Measurements from ENCODE around the gene LGALS12. TPM values are rescaled to one million over a fixed set of nuclear protein-coding genes. Genes with fewer than 3 reads are reported as not detected.

The LGALS12 gene
- total and polyA plus RNA-seq, 2 donors (not counting 1 experiment from before 2014, with no cell fraction given): not detected

- TF ChIP-seq, protein P1, sequence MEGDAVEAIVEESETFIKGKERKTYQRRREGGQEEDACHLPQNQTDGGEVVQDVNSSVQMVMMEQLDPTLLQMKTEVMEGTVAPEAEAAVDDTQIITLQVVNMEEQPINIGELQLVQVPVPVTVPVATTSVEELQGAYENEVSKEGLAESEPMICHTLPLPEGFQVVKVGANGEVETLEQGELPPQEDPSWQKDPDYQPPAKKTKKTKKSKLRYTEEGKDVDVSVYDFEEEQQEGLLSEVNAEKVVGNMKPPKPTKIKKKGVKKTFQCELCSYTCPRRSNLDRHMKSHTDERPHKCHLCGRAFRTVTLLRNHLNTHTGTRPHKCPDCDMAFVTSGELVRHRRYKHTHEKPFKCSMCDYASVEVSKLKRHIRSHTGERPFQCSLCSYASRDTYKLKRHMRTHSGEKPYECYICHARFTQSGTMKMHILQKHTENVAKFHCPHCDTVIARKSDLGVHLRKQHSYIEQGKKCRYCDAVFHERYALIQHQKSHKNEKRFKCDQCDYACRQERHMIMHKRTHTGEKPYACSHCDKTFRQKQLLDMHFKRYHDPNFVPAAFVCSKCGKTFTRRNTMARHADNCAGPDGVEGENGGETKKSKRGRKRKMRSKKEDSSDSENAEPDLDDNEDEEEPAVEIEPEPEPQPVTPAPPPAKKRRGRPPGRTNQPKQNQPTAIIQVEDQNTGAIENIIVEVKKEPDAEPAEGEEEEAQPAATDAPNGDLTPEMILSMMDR (conservative IDR thresholded peaks at IDR 0.05 in 1 of 2, IDR thresholded peaks at IDR 0.05 in 1 of 2; ENCODE audit: low read depth in 1 of 2, low read length in 2 of 2): no peak
- no peak for TF ChIP-seq EZH2 (IDR thresholded peaks at IDR 0.05; ENCODE audit: low read length, missing control alignments)
- Histone ChIP-seq H3K4me1 (ENCODE audit: control insufficient read depth, extremely low read depth, insufficient read depth, low read length) (no peaks in the 10 kb centered on the region), H3K79me2 (ENCODE audit: control insufficient read depth, insufficient read depth, low read length) (no peaks in the 10 kb centered on the region), H3K27ac (ENCODE audit: insufficient read depth, low read length) (no peak overlapping the region), H3K36me3 (ENCODE audit: control insufficient read depth, insufficient read depth, low read length) (no peaks in the 10 kb centered on the region), H4K20me1 (ENCODE audit: control insufficient read depth, extremely low read depth, insufficient read depth, low read length) (no peaks in the 10 kb centered on the region), H3K9ac (ENCODE audit: insufficient read depth, low read length) (no peak overlapping the region), H2AFZ (ENCODE audit: low read length) (no peak overlapping the region), H3K9me3 (ENCODE audit: control insufficient read depth, insufficient read depth, low read depth, low read length) (no peaks in the 10 kb centered on the region), H3K4me3 (replicated peaks in 1 of 4; ENCODE audit: control extremely low read depth in 1 of 4, insufficient read depth in 1 of 4, low read depth in 3 of 4, low read length in 4 of 4) (no peak overlapping the region), H3K4me2 (ENCODE audit: extremely low read depth, insufficient read depth, low read length) (no peak overlapping the region), H3K27me3 (ENCODE audit: control insufficient read depth, insufficient read depth, low read length) (peaks cover 25% of the 10 kb centered on the region)
- peak in 1 of 2 donors; percentile 28 for DNase-seq (ENCODE audit: low read depth in 2 of 2)
Observed at GRCh38 chr11:63488789-63489188, 17.1 kb upstream of the LGALS12 start.

DNA sequence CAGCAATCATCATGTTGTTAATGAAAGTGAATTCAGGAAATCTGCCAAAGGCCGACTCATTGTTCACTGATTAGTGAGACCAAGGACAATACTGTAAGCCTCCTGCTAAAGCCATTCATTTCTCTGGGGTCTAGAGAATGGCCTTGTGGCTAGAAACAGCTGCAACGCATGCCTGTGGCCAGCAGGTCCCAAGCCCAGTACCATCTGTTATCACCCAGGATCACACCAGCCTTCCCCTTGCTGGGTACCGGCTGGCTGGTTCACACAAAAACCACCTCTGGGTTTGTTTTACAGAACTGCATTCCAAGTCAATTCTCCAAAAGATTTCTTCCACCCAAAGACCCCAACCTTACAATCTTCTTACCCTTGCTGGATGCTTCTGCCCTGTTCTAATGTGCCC, 16.0 kb upstream of the LGALS12 start:
- Histone ChIP-seq H3K4me3 (replicated peaks in 1 of 4; ENCODE audit: control extremely low read depth in 1 of 4, insufficient read depth in 1 of 4, low read depth in 3 of 4, low read length in 4 of 4) (no peak overlapping the region), H3K9ac (ENCODE audit: insufficient read depth, low read length) (no peak overlapping the region), H2AFZ (ENCODE audit: low read length) (no peak overlapping the region), H3K27me3 (ENCODE audit: control insufficient read depth, insufficient read depth, low read length) (peaks cover 25% of the 10 kb centered on the region), H3K79me2 (ENCODE audit: control insufficient read depth, insufficient read depth, low read length) (no peaks in the 10 kb centered on the region), H3K9me3 (ENCODE audit: control insufficient read depth, insufficient read depth, low read depth, low read length) (no peaks in the 10 kb centered on the region), H3K27ac (ENCODE audit: insufficient read depth, low read length) (no peak overlapping the region), H3K4me2 (ENCODE audit: extremely low read depth, insufficient read depth, low read length) (no peak overlapping the region), H3K36me3 (ENCODE audit: control insufficient read depth, insufficient read depth, low read length) (no peaks in the 10 kb centered on the region), H3K4me1 (ENCODE audit: control insufficient read depth, extremely low read depth, insufficient read depth, low read length) (no peaks in the 10 kb centered on the region), H4K20me1 (ENCODE audit: control insufficient read depth, extremely low read depth, insufficient read depth, low read length) (no peaks in the 10 kb centered on the region)
- TF ChIP-seq, protein P1 (conservative IDR thresholded peaks at IDR 0.05 in 1 of 2, IDR thresholded peaks at IDR 0.05 in 1 of 2; ENCODE audit: low read depth in 1 of 2, low read length in 2 of 2): no peak
- no peak for TF ChIP-seq EZH2 (IDR thresholded peaks at IDR 0.05; ENCODE audit: low read length, missing control alignments)
- peak; percentile 33 to 85 for DNase-seq (ENCODE audit: low read depth in 2 of 2)

GRCh38 chr11:63490551-63491239, 15.2 kb upstream of the LGALS12 start, which contains the start of gene PLAAT5:
Gene PLAAT5, minus strand, starts transcription at chr11:63491167. Its CDS starts 133 bp downstream, at chr11:63491034.
- no peak within 1 kb of the TSS for H3K27ac ChIP-seq (ENCODE audit: insufficient read depth, low read length)
- H3K27me3 ChIP-seq (ENCODE audit: control insufficient read depth, insufficient read depth, low read length): peaks cover 25% of the 10 kb centered on the region
- no peaks in the 10 kb centered on the region for H3K36me3 ChIP-seq (ENCODE audit: control insufficient read depth, insufficient read depth, low read length)
- peak; percentile 71 for TF ChIP-seq EZH2 (IDR thresholded peaks at IDR 0.05; ENCODE audit: low read length, missing control alignments)
- TF ChIP-seq, protein P1 (conservative IDR thresholded peaks at IDR 0.05 in 1 of 2, IDR thresholded peaks at IDR 0.05 in 1 of 2; ENCODE audit: low read depth in 1 of 2, low read length in 2 of 2): no peak
- peak within 1 kb of the TSS; percentile 35 for H2AFZ ChIP-seq (ENCODE audit: low read length)
- H3K79me2 ChIP-seq (ENCODE audit: control insufficient read depth, insufficient read depth, low read length): no peaks in the 10 kb centered on the region
- DNase-seq (ENCODE audit: low read depth in 2 of 2): peak; percentile 15 to 37
- no peak within 1 kb of the TSS for H3K9ac ChIP-seq (ENCODE audit: insufficient read depth, low read length)
- H3K4me3 ChIP-seq (replicated peaks in 1 of 4; ENCODE audit: control extremely low read depth in 1 of 4, insufficient read depth in 1 of 4, low read depth in 3 of 4, low read length in 4 of 4): peak within 1 kb of the TSS; percentile 27 to 58 (median 46)
- no peaks in the 10 kb centered on the region for H3K4me1 ChIP-seq (ENCODE audit: control insufficient read depth, extremely low read depth, insufficient read depth, low read length)
- H4K20me1 ChIP-seq (ENCODE audit: control insufficient read depth, extremely low read depth, insufficient read depth, low read length): no peaks in the 10 kb centered on the region
- H3K9me3 ChIP-seq (ENCODE audit: control insufficient read depth, insufficient read depth, low read depth, low read length): no peaks in the 10 kb centered on the region
- H3K4me2 ChIP-seq (ENCODE audit: extremely low read depth, insufficient read depth, low read length): peak within 1 kb of the TSS; percentile 85

Data from fibroblast of lung (primary cell).